ENCODE data around the gene LSR.

LSR gene

GRCh38 chr19:35247526-35248309, 1.1 kb upstream of the LSR start:
- peak; percentile 79 for DNase-seq (ENCODE audit: low spot score)

GRCh38 chr19:35249146-35249847, 495 bp downstream of the LSR start:
- peak; percentile 48 for DNase-seq (ENCODE audit: low spot score)

DNA sequence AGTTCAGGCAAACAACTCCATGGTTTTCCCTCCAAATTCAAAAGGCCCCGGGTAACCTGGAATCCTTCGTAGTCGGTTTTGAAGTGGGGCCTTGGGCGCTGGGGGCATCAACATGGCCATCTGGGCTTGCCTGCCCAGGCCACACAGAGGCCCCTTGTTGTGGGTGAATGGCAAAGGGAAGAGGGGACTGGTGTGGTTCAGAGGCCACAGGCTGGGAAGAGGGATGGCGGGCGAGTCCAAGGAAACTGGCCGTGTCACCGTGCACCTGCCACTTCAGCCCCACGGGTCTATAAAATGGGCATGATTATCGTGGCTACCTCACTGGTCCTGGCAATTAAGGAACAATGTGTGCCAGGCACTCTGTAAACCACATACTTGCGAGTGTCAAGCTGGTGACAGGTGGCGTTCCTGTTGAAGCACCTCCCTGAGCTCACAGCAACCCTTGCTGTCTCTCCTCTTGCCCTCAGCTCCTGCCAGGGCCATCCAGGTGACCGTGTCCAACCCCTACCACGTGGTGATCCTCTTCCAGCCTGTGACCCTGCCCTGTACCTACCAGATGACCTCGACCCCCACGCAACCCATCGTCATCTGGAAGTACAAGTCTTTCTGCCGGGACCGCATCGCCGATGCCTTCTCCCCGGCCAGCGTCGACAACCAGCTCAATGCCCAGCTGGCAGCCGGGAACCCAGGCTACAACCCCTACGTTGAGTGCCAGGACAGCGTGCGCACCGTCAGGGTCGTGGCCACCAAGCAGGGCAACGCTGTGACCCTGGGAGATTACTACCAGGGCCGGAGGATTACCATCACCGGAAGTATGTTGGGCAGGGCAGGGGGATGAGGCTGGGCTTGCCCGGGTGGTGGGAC, 1.3 kb downstream of the LSR start:
- DNase-seq (ENCODE audit: low spot score): no peak

DNA sequence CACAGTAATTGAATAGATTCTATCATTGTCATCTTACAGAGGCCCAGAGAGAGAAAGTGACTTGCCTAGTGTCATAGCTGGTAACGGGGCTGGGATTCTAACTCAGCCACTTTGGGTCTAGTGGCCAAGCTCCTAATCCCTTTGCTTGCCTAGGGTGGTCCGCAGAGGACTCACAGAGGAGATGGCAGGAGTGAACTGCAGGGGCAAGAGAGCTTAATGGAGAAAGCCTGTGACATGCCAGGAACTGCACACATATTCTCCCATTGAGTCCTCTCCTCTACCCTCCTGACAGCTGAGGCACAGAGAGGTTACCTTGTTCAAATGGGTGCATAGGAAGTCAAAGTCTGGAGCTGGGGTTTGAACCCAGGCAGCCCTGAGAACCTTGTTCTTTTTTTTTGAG, 2.7 kb downstream of the LSR start:
- no peak for DNase-seq (ENCODE audit: low spot score)

DNA sequence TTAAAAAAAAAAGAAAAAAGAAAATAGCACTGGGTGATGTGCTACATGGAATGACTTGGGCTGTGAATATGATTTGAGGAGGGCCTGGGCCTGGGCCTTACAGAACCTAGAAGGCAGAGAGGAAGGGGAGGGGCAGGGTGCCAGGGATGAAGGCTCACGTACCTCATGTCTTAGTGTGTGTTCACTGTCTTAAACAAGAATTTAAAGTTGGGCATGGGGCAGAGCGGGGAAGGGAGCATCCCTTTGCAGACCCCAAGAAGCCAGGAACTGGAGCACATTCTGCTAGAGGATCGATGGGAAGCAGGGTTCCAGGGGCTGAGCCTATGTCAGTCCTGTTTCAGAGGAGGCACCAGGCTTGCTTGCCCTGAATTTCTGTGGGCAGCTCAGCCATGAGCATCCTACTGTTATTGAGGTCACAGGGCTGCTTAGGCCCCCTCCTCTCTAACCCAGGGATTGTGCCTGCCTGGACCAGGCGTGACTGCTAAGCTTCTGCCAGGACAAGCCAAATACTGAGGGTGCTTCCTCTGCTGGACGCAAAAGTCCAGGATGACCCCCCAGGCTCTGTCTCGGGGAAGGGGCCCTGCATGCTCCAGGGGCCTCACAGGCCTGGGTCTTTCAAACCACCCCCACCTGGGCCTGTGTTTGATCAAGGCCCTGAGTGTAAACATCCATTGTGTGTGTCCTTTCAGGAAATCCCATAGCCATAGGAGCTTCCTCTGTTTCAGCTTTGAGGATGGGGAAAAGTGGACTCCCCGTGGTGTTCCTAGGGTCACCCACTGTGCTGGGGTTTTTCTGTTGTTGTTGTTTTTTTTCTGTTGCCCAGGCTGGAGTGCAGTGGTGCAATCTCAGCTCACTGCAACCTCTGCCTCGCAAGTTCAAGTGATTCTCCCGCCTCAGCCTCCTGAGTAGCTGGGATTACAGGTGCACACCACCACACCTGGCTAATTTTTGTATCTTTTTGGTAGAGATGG, 4.8 kb downstream of the LSR start:
- no peak for DNase-seq (ENCODE audit: low spot score)

DNA sequence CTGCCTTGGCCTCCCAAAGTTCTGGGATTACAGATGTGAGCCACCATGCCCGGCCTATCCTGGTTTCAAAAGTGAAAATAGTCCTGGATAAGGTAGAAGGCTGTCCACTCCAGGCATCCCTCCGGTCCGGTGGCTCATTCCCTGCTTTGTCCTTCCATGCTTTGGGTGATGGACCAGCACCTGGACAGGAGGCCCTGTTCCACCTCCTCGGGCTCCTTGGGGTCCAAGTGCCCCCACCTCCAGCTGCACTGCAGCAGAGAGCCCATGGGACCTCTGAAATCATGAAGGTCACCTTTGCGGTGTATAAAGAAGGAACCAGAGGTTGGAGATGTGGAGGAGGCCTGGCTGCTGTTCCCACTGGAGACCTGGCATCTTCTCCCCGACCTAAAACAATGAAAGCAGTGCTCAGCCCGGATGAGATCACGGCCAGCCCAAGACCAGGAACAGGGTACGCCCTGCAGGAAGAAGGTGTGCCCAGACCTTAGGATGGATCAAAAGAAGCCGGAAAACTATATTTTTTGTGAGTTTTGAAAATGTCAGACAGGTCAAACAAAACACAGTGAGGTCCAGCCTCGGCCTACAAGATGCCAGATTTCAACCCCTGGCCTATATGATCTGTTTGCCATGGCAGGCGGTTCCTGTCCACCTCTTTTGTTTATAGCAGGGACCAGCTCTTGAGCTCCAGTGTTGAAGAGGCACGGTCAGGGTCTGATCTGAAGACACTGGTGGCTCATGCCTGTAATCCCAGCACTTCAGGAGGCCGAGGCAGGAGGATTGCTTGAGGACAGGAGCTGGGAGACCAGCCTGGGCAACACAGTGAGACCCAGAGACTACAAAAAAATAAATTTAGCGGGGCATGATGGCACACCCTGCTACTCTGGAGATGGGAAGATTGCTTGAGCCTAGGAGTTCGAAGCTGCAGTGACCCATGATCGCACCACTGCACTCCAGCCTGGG, 5.8 kb downstream of the LSR start:
- no peak for DNase-seq (ENCODE audit: low spot score)

GRCh38 chr19:35256566-35256965, 7.8 kb downstream of the LSR start:
- no peak for DNase-seq (ENCODE audit: low spot score)

- DNase-seq (ENCODE audit: low spot score): no peak
Measured at GRCh38 chr19:35257113-35257461, 8.3 kb downstream of the LSR start.

DNA sequence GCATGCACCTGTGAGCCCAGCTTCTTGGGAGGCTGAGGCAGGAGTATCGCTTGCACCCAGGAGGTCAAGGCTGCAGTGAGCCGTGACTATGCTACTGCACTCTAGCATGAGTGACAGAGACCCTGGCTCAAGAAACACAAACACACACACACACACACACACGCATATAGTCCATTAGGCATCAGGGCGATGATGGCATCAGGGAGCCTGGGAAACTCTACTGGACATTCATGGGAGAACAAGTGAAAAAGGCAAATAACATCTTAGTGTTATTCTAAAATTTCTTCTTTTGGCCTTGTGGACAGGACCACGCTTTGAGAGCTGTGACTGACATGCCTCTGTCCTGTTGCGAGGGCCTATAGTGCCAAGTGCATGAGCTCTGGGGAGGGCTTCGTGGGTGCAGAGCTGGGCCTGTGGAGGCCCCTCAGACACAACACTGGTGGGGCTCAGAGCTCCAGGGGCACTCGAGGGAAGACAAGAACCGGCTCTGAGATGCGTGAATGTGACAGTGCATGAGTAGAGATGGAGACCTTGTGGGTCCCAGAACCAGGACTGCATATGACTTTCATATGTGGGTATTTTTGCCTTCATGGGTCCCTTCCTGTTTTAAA, 12.0 kb downstream of the LSR start:
- no peak for DNase-seq (ENCODE audit: low spot score)

DNA sequence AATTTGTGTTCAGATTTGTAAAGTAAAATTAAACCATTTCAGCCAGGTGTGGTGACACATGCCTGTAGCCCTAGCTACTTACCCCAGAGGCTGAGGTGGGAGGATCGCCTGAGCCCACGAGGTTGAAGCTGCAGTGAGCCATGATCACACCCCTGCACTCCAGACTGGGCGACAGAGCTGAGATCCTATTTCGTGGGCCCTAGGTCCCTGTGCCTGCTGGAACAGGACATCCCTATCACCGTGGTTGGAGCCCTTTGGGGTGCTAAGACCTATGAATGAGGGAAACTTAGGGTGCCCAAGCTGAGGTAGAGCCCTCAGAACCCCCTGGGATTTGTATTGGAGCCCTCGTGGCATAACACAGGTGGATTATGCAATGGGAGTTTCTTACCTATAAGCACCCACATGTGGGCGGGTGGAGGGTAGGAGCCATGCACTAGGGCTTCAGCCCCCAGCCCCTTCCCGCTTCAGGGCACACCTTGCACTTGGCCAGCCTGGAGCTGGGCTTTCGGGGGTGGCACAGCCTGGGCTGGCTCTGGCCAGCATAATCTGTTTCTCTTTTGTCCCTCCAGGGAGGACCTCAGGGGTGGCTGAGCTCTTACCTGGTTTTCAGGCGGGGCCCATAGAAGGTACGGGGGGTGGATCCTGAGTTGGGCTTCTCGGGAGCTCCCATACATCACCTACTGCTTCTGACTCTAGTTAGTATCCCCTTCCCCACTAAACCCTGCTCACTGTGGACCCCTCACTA, 12.7 kb downstream of the LSR start:
- no peak for DNase-seq (ENCODE audit: low spot score)

- DNase-seq (ENCODE audit: low spot score): no peak
Measured at GRCh38 chr19:35262101-35262761, 13.4 kb downstream of the LSR start.

DNA sequence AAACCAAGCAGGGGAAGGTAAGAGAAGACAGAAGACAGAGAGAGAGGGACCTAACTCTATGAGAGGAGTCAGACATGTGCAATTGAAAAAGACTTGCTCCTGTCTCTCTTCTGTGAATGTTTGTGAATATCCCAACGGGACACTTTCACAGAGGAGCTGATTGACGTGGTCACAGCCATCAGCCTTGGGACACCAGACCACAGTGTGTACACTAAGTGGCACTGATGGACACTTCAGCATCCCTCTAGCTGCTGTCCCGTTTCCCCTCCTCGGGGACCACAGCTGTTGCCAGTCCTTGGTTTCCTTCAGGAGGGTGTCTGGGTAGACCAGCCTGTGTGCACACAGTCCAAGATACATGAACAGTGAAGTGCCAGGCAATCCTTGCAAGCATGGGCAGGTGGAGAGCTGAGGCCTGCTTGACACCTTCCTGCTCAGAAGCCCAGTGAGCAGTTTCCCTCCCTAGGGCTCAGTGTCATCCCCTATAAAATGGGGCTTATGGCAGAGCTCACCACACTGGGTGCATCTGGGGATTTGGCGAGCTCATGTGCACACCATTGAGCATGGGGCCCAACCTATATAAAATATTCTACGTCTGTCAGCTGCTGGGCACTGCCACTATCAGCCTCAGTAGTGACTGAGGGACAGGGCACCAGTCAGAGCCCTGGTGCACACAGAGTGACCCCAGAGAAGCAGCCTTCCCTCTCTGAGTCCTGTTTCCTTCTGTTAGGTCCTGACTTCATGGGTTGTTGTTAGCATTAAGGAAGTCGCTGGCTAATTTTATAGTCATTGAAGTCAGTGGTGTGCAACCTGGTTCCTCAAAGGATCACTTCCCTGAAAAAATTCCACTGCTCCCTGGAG, 15.7 kb downstream of the LSR start:
- no peak for DNase-seq (ENCODE audit: low spot score)

GRCh38 chr19:35265126-35265899, 16.5 kb downstream of the LSR start:
- no peak for DNase-seq (ENCODE audit: low spot score)

DNA sequence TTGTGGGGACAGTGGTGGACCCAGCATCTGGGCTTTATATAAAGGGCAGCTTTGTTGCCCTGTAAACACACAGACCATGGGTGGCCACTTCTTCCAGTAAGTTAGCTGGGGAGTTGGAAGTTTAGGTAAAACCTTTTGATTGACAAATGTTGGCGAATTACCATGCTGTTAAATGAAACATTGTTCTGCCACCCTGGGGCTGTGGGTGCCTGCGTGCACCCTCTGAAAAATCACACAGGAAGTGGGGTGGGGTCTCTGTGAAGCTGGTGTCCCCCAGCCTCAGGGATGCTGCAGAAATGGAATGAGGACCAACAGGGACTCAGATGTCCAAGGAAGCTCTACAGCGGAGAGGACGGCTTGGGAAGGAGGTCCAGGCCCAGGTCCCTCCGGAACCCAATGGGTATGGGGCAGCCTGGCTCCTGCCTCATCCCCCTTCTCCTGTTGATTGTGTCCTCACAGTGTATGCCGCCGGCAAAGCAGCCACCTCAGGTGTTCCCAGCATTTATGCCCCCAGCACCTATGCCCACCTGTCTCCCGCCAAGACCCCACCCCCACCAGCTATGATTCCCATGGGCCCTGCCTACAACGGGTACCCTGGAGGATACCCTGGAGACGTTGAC, 17.2 kb downstream of the LSR start:
- no peak for DNase-seq (ENCODE audit: low spot score)

DNA sequence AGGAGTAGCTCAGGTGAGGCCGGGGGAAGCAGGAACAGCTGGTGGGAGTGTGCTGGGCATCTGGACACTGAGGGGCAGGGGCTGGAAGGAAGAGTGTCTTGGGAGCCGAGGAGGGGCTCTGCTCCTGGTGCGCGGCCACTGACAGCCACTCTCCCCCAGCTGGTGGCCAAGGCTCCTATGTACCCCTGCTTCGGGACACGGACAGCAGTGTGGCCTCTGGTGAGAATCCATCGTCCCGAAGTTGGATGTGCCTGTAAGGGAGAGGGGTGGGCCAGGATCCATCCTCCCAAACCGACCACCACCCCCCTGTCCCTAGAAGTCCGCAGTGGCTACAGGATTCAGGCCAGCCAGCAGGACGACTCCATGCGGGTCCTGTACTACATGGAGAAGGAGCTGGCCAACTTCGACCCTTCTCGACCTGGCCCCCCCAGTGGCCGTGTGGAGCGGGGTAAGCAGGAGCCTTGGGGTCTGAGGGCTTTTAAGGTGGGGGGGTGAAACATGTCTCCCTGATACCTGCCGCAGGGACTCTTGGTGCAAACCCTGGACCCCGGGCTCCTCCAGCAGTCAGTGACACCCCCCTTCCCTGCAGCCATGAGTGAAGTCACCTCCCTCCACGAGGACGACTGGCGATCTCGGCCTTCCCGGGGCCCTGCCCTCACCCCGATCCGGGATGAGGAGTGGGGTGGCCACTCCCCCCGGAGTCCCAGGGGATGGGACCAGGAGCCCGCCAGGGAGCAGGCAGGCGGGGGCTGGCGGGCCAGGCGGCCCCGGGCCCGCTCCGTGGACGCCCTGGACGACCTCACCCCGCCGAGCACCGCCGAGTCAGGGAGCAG, 17.9 kb downstream of the LSR start:
- no peak for DNase-seq (ENCODE audit: low spot score)

Measured in HuH-7.5 (cell line).